HG02571 (cell line): ENCODE measurements around the gene SBNO1.

Experiments
- ATAC-seq: cut with Tn5 transposase; IDR thresholded peaks from one replicate; pipeline ENCODE4 v1.9.1; 2021; ENCODE audit warnings: mild to moderate bottlenecking, moderate library complexity; ENCODE audit not compliant: unreplicated experiment

The SBNO1 gene

DNA sequence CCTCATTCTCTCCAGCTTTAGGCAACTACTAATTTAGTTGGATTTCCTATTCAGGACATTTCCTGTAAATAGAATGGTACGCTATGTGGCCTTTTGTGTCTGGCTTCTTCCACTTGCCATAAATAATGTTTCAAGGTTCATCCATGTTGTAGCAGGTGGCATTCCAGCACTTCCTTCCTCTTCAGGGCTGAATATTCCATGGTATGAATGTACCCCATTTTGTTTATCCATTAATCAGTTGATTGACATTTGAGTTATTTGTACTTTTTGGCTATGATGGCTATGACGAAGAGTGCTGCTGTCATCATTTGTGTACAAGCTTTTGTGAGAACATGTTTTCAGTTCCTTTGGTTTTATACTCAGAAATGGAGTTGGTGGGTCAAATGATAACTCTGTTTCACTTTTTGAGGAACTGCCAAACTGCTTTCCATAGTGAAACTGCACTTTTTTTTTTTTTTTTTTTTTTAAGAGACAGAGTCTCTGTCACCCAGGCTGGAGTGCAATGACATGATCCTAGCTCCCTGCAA, 86.5 kb downstream of the SBNO1 start:
- no peak for ATAC-seq

DNA sequence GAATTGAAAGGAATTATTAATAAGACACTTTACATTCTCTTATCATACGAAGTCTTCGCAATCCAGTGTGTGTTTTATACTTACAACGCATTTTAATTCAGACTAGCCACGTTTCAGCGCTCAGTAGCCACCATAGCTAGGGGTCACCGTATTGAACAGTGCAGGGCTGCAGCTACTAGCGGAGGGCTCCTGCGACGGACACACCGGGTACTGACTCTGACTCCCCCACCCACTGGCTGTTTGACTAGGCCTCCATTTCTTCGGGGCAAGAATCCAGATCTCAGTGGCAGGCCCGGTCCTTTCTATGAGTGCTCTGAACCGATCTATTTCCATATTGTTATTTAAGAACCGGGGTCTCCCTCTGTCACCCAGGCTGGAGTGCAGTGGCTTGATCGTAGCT, 91.5 kb downstream of the SBNO1 start:
- ATAC-seq: no peak

DNA sequence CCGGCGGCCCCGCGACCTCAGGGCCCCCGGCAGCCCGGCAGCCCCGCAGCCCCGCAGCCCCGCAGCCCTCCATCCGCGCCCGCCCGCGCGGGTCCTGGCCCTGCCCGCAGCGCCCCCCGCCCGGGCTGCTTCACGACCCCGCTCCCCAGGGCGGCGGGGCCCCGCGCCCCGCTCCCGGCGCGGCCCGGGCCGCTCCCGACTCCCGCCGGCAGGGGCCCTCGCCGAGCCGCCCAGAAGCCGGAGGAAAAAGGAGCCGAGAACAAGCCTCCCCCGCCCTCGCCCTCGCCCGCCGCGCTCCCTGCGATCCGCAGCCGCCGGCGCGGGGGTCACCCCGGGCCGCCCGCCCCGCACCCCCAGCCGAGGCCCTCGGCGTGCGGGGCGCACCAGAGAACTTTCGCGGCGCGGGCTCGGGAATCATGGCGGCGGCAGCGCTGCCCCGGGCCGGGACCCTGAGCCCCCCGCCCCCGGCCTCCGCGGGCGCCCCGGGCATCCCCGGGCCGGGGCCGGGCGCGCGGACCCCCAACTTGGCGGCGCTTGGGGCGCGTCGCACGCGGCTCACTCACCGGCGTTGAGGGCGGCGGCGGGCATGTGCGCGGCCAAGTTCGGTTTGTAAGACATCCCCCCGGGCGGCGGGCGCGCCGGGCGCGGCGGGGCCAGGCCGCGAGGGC, 93.5 kb downstream of the SBNO1 start:
- peak; percentile 56 for ATAC-seq

DNA sequence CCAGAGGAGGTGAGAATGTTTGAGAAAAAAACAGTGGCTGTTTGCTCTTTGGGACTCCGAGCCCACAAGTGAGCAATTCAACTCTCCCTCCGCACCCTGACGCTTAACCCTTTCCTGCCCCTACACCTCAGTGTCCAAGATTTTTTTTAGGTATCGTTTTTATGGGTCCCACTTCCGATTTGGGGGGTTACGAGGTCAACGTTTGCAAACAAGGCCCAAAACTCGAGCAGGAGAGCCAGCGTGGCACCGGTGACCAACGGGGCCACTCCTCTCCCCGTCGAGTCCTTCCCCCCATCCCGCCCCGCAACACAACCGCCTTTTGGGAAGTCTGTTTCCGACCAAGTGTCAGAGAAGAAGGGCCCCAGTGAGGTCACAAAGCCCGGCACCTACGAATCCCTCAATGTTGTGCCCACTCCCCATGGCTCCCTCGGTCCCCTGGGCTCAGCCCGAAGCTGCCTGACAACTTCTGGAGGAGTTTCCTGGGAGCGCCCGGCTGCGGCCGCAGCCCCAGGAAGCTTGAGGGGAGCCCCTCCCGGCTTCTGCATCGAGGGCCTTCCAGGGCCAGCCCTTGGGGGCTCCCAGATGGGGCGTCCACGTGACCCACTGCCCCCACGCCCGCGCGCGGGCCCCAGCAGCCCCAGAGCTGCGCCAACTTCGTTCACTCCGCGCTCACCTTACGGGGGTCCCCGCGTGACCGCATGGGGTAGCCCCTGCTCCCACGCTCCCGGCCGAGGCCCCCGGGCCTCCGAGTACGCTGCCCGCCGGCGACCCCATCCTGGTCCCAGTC, 94.2 kb downstream of the SBNO1 start:
- peak; percentile 17 for ATAC-seq

DNA sequence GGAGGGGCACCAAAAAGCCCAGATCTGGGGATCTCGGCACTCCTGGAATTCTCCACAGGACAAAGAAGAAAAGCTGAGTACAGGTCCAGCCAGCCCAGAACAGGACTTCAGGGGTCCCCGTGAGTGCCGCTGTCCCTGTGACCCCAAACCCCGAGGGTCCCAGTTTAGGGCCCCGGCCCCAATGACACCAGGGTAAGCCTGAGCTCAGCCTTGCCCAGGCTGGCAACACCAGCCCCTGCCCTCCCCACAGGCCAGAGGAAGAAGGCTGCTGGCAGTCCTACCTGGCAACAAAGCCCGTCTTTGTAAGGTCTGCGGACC, 94.8 kb downstream of the SBNO1 start:
- ATAC-seq: no peak

DNA sequence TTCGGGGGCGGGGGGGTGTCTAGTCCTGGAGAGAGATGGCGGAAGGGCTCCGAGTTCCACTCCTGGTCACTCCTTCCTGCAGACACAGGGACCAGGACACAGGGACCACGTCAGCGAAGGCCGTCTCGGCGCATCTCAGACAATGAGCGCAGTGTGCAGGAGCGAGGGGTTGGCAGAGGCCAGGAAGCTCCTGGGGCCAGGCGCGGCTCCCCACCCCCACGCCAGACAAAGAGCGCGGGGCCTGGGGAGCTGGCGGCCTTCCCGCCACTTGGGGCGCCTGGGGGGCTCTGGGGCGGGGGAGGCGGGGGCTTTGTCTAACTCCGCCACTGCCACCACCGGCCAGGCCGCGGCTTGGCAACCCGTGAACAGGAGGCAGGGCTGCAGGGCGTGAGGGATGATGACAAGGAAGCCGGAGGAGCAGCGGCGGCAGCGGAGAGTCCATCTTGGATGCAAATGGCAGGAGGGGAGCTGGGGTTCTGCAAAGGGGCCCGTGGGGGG, 95.2 kb downstream of the SBNO1 start:
- no peak for ATAC-seq

DNA sequence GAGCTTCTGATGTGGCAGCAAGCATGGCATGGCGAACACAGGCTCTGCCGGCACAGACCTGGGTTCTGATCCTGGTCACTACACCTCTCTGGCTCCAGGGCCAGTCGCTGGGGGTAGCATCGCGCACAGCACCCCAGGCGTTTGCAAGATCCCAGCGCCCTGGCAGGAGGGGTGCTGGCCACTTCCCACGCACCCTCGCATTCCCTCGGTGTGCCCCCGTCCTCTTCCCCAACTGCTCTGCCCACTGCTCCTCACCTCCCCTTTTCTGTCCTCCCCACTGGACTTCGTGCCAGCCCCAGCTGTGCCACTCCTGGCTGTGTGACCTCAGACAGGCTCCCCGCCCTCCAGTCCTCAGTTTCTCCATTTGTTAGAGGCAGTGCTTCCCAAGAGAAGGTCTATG, 95.8 kb downstream of the SBNO1 start:
- no peak for ATAC-seq

DNA sequence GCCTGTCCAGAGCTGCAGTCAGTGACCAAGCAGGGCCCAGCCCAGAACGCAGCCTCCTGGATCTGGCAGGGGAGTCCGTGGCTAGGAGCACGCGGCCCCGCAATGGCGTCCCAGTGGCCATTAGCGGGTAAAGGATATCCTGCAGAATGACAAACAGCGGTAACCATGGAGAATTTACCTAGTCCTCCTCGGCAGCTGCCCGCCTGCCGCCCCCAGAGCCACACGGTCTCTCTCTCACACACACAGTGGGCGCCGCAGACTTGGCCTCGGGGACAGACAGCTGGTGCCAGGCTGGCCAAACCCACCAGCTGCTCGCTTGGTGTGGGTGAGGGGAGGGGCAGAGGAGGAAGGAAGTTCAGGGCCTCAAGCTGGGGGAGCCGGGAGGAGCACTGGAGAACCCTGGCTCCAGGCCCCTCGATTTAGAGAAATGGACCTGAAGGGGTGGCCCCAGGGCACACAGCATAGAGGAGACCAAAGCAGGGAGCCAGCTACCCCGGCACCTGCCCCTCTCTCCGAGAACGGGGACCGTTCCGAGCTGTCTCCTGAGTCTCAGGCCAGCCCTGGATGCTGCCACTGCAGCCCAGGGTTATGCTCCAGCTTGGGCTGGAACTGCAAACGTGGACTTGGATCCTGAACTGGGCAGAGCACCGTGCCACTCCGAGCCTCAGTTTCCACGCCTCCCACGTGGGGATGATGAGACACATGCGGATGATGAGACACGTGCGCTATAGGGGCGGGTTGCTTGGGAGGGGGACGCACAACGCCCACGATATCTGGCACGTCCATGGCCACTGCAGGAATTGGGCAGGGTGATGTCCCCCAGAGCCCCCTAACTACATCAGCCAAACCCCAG, 96.4 kb downstream of the SBNO1 start:
- ATAC-seq: no peak

DNA sequence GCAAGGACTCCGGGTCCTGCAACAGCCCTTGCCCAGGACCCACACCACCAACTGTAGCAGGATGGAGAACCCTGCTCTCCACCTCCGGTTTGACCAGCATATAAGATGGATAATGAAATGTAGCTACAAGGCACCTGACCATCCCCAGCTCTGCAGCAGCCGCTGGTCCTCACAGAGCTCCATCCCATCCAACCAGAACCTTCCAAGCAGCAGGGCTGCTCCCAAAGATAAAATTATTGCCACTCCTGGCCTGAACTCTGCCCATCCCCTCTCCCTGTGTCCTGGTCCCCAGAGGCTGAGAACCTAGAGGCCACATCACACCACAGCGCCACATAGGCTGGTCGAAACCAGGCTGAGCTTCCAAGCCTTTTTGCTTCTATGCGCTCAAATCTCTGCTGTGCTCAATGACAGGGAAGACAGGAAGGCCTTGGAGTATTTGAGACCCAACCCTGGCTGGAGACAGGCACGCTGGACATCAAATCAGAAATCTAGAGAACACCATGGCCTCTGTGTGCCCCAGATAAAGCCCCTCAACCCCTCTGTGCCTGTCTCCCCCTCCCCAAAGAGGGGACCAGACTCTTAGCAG, 97.2 kb downstream of the SBNO1 start:
- no peak for ATAC-seq

DNA sequence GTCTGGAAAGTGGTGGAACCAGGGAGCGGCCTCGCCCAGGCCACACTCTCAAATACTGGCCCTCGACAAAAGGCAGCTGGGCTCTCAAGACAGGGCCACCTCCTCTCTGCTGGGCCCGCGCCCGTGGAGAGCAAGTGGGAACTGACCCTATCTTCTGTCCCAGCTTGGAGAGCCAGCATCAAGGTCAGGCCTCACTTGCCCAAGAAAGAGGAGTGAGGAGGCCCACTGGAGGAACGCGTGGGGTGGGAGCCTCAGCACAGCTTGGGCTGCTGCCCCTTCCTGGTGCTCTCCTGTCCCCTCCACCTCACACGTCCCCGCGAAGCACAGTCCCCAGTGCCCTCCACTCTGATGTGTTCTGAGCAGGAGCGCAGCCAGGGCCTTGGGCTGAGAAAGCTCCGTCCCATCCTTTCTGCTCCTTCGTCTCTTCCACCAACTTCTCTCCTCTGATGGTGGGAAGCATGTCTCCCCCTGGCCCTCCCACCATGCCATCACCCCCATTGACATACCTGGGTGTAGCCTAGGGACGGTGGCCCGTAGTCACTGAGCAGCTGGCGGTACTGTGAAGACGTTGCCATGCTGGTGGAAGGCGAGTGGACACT, 97.9 kb downstream of the SBNO1 start:
- ATAC-seq: no peak

DNA sequence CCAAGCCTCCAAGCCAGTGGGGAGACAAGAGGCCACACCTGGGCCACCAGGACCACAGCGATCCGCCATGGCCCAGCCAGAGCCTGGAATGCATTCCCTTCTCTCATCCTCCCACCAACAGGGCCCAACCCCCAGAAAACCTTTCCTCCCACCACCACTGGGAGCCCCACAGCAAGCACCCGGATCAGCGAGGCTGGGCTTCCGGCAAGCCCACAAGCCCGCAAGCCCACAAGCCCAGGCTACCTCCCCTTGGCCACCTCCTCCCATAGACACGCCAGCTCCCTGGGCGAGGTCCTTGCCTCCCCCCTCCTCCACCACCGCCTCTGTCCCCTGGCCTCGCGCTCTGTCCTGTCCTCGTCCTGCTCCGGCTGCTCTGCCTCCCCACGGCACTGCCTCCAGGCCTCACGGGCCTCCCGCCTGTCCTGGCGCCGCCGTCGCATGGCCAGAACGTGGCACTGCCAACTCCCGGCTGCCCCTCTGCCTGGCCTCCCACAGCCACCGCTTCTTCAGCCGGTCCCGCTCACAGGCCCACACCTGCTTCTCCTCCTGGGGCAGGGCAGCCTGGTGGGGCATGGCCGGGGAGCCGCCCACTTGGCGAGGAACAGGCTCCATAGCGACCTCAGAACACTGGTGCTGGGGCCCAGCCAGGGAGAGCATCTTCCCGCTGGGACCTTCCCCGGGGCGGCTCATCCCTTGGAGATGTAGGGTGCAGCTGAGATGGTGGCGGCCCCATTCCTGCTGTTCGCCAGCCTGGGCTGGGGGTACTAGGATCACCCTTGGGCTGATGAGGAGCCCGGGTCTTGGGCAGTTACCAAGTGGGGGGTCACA, 98.6 kb downstream of the SBNO1 start:
- ATAC-seq: no peak

DNA sequence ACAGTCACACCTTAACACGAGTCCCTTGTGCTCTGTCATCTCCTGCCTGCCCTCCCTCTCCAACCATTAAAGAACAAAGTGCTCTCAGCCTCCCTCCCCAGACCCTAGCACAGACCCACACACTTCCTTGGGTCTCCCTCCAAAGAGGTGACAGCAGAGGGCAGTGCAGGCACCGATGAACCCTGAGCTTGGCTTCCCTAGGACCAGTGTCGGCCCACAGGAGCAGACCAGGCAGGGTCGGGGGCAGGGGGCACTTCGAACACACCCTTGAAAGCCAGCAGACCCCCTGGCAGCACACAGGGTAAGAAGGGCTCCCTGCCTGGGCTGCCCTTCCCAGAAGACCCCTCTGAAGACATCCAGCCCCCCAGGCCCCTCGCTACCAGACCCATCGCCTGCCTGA, 100.0 kb downstream of the SBNO1 start:
- no peak for ATAC-seq

DNA sequence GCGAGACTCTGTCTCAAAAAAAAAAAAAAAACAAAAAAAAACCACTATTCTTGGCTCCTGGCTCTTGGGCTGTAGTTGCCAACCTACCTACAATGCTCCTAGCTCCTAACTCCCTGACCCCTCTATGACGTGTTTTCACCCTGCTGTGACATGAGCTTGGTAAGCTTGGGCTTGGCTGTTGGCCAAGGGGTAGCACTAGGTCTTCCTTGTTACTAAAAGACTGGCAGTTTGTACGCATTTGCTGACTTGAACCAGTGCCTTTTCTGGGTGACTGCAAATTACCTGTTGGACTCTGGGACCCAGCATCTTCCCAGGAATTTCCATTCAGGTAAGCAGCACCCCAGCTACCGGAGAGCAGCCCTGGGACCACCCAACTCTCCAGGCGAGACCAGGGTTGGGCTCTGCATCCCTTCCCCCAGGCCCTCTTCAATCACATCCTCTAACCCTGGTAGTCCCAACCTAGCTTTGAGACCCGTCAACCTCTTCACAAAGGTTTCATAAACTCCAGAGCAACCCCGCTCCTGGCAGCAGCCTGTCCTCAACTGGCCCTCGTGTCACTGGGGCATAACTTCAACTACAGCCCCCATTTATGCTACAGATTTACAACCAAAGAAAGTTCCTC, 101.3 kb downstream of the SBNO1 start:
- ATAC-seq: no peak

DNA sequence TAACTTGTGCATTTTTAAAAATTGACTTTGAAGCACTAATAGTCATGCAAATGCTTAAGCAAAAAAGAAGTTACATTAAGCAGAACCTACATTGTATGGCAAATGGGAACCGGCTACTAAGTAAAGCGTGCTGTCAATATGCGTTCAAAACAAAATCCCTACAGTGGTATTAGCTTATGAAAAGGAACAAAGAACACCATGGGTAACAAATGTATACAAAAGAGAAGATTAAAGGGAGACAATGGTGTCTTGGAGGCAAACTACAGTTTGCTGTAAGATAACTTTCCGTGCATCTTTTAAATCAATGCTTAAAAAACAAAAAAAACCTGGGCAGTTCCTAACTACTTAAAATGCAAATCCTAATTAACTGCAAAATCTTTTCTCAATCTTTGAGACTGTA, 103.5 kb downstream of the SBNO1 start:
- ATAC-seq: no peak

DNA sequence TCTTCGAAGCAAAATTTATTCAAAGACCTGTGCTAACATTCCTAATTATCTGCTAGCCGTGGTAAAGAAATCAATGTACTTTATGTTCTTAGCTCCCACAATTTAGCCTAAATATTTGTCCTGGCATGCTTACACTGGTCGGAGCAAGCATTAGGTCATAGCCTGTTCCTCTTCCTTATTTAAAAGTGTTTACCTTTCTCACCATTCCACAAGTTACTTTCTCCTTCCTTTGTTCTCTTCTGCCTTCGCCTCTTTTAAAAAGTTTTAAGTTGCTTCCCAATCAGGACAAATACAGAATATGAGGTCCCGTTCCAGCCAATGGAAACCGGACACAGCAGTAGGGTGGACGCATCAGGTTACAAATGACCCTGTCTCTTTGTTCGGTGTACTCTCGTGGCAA, 104.6 kb downstream of the SBNO1 start:
- ATAC-seq: no peak

DNA sequence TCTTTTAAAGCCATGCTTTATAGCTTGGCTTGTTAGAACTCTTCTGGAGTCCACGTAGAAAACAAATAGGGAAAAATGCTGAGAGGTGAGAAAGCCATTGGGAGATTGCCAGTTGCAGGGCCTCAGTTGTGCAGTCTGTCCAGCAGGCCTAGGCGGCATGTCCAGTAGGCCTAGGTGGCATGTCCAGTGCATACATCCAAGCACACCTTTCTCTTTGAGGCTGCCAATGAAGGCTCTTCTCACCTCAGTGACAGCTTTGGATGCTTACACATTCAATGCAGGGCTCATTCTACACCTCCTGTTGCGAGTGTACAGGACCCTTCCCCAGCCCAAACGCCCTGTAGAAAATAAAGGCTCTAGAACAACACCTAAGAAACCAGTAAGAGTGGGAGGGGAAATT, 106.1 kb downstream of the SBNO1 start:
- no peak for ATAC-seq

DNA sequence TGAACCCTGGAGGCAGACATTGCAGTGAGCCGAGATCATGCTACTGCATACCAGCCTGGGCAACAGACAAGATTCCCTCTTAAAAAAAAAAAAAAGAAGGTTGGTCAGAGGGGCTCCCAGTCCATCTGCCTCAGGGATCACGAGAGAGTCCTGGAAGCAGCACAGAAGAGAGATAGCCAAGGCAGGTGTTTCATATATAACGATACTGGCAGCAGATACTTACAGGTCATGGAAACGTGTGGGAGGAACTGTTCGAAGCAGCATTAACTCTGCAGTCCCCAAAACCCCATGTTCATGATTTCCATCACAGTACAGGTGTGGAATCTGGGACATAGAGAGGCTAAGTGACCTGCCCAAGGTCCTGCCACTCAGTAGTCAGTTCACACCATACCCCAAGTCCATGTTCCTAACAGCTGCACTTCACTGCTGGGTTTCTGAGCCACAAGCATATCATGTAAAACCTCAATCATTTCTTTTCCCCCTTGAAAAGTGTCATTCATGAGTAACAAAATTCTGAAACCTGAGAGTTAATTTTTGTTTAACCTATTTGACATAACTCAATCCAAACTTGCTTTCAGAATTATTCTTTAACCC, 109.7 kb downstream of the SBNO1 start:
- ATAC-seq: no peak

DNA sequence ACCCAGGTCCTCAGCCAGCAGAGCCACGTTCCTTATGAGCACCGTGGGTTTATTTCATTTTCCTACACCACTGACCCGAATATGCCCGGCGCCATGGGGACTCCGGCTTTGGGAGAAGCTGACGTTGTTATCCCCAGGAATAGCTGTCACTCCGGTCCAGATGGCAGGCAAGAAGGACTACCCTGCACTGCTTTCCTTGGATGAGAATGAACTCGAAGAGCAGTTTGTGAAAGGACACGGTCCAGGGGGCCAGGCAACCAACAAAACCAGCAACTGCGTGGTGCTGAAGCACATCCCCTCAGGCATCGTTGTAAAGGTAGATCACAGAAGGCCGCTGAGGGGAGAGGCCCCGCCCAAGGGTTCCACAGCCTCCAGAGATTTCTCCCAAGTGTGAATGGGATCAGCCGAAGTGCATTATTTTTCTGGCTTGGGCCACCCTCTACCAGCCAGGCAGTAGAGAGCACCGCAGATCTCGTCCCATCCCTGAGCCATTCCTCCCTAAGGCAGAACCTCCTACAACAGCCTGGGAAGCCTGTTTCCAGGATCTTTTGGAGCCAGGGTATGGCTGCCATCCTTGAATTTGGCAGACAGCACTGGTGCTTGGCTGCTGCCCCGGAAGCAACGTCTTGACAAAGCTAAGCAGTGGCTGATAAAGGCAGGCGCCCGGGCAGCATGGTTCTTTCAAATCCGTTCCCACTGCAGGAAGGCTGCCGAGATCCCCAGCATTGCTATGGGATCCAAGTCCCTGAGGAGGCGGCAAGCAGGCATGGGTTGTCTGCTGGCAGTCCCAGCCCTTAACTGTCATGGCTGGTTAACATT, 110.8 kb downstream of the SBNO1 start:
- no peak for ATAC-seq
